GM21717 (cell line): ENCODE measurements around the gene DHRS4.
"Not testable (repeated sequence)": the region's sequence is repeated elsewhere in the genome, so short reads cannot be mapped to it uniquely, and the experiment has no call there.

Source experiments
- ATAC-seq: cut with Tn5 transposase; IDR thresholded peaks from one replicate; pipeline ENCODE4 v1.9.1; 2021; ENCODE audit warnings: mild to moderate bottlenecking, moderate library complexity; ENCODE audit not compliant: unreplicated experiment

The DHRS4 gene

GRCh38 chr14:23939607-23940326 lies 13.8 kb upstream of the DHRS4 start:
- no peak for ATAC-seq

GRCh38 chr14:23941230-23941629 lies 12.3 kb upstream of the DHRS4 start:
- ATAC-seq: no peak

- no peak for ATAC-seq
Observed at GRCh38 chr14:23941669-23942068, 11.9 kb upstream of the DHRS4 start.

DNA sequence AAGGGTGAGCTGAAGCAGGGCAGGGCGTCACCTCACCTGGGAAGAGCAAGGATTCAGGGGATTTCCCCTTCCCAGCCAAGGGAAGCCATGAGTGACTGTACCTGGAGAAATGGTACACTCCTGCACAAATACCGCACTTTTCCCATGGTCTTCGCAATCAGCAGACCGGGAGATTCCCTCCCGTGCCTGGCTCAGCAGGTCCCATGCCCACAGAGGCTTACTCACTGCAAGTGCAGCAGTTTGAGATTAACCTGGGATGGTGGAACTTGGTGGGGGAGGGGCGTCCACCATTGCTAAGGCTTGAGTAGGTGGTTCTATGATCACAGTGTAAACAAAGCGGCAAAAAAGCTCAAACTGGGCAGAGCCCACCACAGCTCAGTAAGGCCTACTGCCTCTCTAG lies 11.0 kb upstream of the DHRS4 start:
- no peak for ATAC-seq

DNA sequence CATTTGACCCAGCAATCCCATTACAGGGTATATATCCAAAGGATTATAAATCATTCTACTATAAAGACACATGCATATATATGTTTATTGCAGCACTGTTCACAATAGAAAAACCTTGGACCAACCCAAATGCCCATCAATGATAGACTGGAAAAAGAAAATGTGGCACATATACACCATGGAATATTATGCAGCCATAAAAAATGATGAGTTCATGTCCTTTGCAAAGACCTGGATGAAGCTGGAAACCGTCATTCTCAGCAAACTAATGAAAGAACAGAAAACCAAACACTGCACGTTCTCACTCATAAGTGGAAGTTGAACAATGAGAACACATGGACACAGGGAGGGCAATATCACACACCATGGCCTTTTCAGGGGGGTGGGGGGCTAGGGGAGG lies 4.5 kb upstream of the DHRS4 start:
- not testable (repeated sequence) for ATAC-seq

GRCh38 chr14:23950411-23951135 lies 3.0 kb upstream of the DHRS4 start:
- no peak for ATAC-seq

GRCh38 chr14:23951136-23951466 lies 2.5 kb upstream of the DHRS4 start:
- ATAC-seq: not testable (repeated sequence)

DNA sequence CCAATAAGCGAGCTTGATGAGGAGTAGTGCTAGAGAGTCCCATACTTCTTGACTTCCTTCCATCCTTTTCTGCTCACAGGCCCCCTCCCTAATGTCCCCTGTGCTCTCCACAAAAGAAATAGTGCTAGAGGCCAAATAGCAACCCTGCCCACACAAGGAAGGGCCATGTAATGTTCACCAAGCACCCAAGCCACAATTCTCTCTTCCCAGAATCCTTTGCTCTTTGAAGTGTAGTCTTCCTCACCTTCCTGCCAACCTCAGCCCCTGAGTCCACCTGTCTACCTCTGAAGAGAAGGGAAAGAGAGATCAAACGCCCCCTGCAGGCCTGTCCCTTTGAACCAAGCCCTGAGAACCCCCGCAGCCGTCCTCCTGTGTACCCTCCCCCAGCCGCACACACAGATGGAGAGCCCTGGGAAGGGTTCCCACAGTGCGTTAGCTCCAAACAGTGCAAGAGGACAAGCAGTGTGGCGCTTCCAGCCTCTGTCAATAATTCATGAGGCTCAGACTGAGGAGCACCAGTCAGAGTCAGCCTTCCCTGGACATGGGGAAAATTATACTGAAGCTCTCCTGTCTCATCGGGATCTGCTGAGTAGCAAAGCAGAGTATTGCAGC lies 1.9 kb upstream of the DHRS4 start:
- no peak for ATAC-seq

DNA sequence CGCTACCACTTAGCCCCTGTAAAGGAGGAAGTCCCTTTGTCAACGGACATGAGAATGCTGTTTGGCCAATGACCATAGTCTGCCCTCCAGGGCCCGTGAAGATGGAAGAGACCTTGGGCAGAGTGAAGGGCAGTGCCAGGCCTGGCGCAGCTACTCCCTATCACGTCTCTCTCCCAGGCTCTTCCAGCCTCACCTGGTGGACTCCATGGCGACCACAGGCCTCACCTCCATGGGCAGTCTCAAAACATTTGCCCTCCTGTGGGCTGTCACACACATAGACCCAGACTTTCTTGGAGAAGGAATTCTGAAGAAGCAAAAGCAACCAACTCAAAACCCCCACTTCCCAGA lies 480 bp upstream of the DHRS4 start:
- ATAC-seq: not testable (repeated sequence)

DNA sequence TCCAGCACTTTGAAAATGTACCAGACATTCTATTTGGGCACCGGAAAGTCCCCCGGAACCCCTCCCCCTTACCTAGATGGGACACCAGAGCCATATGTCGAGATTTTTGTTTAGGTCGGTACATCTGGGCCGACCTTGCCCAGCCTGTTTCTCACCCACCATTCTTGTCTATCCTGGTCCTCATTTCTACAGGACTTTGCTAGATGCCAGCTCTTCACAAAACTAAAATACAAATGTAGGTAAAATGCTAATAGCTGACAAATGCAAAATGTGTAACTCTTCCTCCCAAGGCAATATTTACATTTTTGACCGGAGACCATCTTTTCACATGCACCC lies 677 bp downstream of the DHRS4 start:
- not testable (repeated sequence) for ATAC-seq

GRCh38 chr14:23954965-23955364 lies 1.4 kb downstream of the DHRS4 start:
- not testable (repeated sequence) for ATAC-seq

DNA sequence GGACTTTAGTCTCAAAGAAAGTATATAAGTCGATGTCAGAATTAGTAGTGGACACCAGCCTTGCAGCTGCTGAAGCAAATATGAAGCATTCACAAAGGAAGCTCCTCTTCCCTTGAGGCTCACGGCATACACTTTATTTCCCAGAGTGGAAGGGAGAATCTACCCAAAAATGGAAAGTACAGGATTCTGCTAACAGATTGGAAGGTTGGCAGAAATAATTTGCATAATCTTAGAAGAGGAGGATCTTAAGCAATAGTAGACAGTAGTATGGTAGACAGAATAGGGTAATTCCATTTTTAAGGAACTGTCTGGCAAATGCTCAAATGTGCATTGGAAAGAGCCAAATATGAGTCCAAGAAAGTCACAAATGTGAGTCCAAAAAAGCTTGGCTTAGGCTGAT lies 2.2 kb downstream of the DHRS4 start:
- ATAC-seq: not testable (repeated sequence)

GRCh38 chr14:23957913-23958569 lies 4.5 kb downstream of the DHRS4 start:
- ATAC-seq: not testable (repeated sequence)

DNA sequence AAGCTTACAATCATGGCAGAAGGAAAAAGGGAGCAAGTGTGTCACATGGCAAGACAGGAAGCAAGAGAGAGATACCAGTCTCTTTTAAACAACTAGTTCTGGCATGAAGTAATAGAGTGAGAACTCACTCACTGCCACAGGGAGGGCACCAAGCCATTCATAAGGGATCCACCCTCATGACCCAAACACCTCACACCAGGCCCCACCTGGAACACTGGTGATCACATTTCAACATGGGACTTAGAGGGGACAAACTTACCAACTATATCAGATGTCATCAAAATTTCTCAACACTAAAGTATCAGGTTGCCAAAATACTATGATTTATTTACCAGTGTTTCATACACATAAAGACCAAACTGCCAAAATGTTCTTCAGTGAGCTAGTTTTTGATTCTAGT lies 7.3 kb downstream of the DHRS4 start:
- ATAC-seq: not testable (repeated sequence)

DNA sequence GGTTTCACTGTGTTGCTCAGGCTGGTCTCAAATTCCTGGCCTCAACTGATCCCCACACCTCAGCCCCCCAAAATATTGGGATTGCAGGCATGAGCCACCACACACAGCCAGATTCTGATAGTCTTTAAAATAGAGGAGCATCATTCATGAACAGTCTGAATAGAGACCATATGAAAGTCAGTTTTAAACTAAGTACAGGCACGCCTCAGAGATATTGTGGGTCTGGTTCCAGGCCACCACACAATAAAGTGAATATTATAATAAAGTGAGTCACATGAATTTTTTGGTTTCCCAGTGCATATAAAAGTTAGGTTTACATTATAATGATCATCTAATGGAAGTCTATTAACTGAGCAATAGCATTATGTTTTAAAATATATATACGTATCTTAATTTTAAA lies 8.1 kb downstream of the DHRS4 start:
- ATAC-seq: not testable (repeated sequence)

- ATAC-seq: not testable (repeated sequence)
Observed at GRCh38 chr14:23969130-23969480, 15.5 kb downstream of the DHRS4 start.

GRCh38 chr14:23969481-23970282 lies 16.1 kb downstream of the DHRS4 start:
- ATAC-seq: peak; percentile 71

DNA sequence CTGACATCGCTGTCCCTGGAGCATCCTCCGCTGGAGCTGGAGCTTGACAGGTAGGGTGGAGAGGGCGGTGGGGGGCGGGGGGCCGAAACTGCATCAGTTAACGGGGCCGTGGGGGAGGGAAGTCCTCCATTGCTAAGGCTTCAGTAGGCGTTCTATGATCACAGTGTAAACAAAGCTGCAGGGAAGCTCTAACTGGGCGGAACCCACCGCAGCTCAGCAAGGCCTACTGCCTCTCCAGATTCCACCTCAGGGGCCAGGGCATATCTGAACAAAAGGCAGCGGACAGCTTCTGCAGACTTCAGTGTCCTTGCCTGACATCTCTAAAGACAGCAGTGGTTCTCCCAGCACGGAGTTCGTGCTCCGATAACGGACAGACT lies 16.7 kb downstream of the DHRS4 start:
- ATAC-seq: not testable (repeated sequence)

DNA sequence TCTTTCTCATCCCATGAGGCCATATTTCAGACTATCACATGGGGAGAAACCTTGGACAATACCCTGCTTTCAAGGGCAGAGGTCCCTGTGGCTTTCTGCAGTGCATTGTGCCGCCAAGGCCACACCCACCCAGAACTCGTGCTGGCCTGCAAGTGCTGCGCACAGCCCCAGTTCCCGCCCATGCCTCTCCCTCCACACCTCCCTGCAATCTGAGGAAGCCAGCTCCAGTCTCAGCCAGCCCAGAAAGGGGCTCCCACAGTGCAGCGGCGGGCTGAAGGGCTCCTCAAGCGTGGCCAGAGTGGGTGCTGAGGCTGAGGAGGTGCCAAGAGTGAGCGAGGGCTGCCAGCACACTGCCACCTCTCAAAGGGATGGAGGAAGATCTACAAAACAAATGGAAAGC lies 19.6 kb downstream of the DHRS4 start:
- not testable (repeated sequence) for ATAC-seq

DNA sequence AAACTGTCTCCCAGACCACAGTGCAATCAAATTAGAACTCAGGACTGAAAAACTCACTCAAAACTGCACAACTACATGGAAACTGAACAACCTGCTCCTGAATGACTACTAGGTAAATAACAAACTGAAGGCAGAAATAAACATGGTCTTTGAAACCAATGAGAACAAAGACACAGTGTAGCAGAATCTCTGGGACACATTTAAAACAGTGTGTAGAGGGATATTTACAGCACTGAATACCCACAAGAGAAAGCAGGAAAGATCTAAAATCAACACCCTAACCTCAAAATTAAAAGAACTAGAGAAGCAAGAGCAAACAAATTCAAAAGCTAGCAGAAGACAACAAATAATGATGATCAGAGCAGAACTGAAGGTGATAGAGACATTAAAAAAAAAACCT lies 20.5 kb downstream of the DHRS4 start:
- not testable (repeated sequence) for ATAC-seq

DNA sequence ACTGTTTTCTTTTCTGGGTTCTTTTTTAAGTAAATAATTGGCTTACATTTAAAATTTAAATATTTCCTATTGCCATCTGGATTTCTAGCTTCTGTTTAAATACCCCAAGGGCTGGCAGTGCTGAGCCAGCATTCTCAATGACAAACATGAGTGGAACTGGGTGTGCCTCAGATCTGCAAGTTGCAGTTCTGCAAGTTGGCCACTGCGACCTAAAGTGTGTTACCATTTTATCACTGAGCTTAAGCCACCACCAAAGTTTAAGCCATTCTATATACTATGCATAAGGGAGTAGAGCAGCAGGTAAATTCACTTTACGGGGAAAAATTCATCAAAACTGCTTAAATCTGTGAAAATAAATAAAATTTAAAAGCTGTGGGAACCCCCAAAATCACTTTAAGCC lies 23.6 kb downstream of the DHRS4 start:
- ATAC-seq: not testable (repeated sequence)
